Choroid plexus epithelial cell (primary cell): ENCODE measurements around the gene ABI1.
A peak's percentile ranks its signal among the peaks of the same experiment; 100 is the strongest.

Experiments used
- DNase-seq: peaks from one replicate; pipeline ENCODE4 v3.0.0-alpha.2; 2010; ENCODE audit warnings: low read depth
- H3K4me3 ChIP-seq: 2 replicates; pipeline ENCODE4 v1.5.1; 2011; ENCODE audit warnings: low read depth, mild to moderate bottlenecking, control low read depth, low read length, moderate library complexity
- CTCF ChIP-seq: conservative IDR thresholded peaks from 2 replicates; pipeline ENCODE4 v1.5.1; 2011; ENCODE audit warnings: low read depth, mild to moderate bottlenecking, control low read depth, inconsistent platforms, low read length, moderate library complexity

The ABI1 gene

GRCh38 chr10:26881600-26882331, 21.0 kb upstream of the ABI1 start:
- DNase-seq = peak; percentile 87
- peak; percentile 84 for TF ChIP-seq CTCF
- H3K4me3 ChIP-seq = no peak overlapping the region

- no peak overlapping the region for H3K4me3 ChIP-seq
- no peak for TF ChIP-seq CTCF
- no peak for DNase-seq
These were observed 19.0 kb upstream of the ABI1 start for GRCh38 chr10:26879744-26880143.

GRCh38 chr10:26870766-26871165, 10.0 kb upstream of the ABI1 start:
- TF ChIP-seq CTCF = no peak
- no peak overlapping the region for H3K4me3 ChIP-seq
- DNase-seq = no peak

- no peak overlapping the region for H3K4me3 ChIP-seq
- no peak for TF ChIP-seq CTCF
- DNase-seq = no peak
These were observed 8.8 kb upstream of the ABI1 start for GRCh38 chr10:26869528-26869927.

GRCh38 chr10:26863351-26864076, 2.8 kb upstream of the ABI1 start:
- DNase-seq = no peak
- TF ChIP-seq CTCF = no peak
- no peak overlapping the region for H3K4me3 ChIP-seq

DNA sequence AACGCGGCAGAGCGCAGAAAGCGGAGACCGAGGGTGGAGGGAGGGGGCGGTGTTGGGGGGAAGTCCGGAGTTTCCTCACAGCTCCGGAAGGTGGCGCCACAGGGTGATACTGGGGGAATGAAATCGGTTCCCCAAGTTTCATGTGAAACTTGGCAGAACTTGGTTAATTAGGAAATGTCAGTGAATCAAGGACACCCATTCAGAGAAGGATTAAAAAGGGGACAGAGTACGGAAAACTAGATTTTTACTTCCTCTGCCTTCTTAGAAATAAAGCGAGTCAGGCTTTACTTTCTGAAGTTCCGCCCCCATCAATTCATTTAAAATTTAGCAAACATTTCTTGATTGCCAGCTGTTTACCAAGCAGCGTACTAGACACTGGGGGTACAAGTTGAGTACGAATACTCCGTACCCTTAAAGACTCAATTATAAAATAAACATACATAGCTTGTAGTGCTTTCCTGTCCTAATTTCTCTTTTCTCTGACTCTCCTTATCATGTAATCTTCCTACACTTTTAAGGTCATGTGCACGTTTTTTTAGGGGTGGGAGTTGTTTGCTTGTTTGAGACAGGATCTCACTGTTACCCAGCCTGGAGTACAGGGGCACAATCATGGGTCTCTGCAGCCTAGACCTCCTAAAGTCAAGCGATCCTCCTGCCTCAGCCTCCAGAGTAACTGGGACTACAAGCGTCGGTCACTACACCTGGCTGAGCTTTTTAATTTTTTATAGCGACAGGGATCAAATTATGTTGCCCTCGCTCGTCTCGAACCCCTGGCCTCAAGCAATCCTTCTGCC, 644 bp upstream of the ABI1 start:
- DNase-seq = no peak

More for the DNA sequence above, 644 bp upstream of the ABI1 start:
- TF ChIP-seq CTCF = peak; percentile 75
- peak overlapping the region; percentile 42 for H3K4me3 ChIP-seq
